RWPE1 (cell line): ENCODE data around the gene LRP4.

Experiments used
- CTCF ChIA-PET: fragments of 350-600 bp; sonication (Branson Sonifier 250); formaldehyde crosslinking; extraction: SDS; loops from one replicate; lab custom pipeline; 2021; lab: Yijun Ruan, JAX
- POLR2A ChIA-PET: fragments of 400-600 bp; formaldehyde crosslinking; extraction: SDS; loops from one replicate; lab custom pipeline; 2020; ENCODE audit warnings: antibody characterized with exemption; ENCODE audit not compliant: low non-redundant PET; lab: Yijun Ruan, JAX
- DNase-seq: peaks from one replicate; pipeline ENCODE4 v3.0.0; 2012; ENCODE audit warnings: low spot score
- H3K27ac ChIP-seq: fragments of 450-650 bp; 2 replicates; pipeline ENCODE4 v1.5.1; 2017
- CTCF ChIP-seq: fragments of 450-650 bp; conservative IDR thresholded peaks from 2 replicates; pipeline ENCODE4 v1.5.1; 2017; ENCODE audit warnings: low read depth, mild to moderate bottlenecking

Gene LRP4

GRCh38 chr11:46857666-46858065 lies 60.7 kb downstream of the LRP4 start:
- POLR2A ChIA-PET: no interaction called here
- DNase-seq: no peak
- H3K27ac ChIP-seq: no peak overlapping the region
- TF ChIP-seq CTCF: no peak
- CTCF ChIA-PET: interaction anchor here (0.5 to 0.7 kb wide), 2 partner anchors 16 to 88 kb away, joined by 3 to 4 read pairs; no protein-coding TSS in a partner anchor

- no peak overlapping the region for H3K27ac ChIP-seq
- DNase-seq: no peak
- ChIA-PET CTCF (no interaction called here), POLR2A (no interaction called here)
- TF ChIP-seq CTCF: no peak
These were observed 61.6 kb downstream of the LRP4 start for GRCh38 chr11:46856605-46857343.

GRCh38 chr11:46855863-46856262 lies 62.5 kb downstream of the LRP4 start:
- no peak overlapping the region for H3K27ac ChIP-seq
- DNase-seq: no peak
- CTCF ChIA-PET: interaction anchor here (0.7 kb wide), 1 partner anchor 14 kb away, joined by 3 read pairs; no protein-coding TSS in a partner anchor
- TF ChIP-seq CTCF: no peak
- POLR2A ChIA-PET: no interaction called here

GRCh38 chr11:46855167-46855566 lies 63.2 kb downstream of the LRP4 start:
- no peak for DNase-seq
- H3K27ac ChIP-seq: no peak overlapping the region
- POLR2A ChIA-PET: no interaction called here
- TF ChIP-seq CTCF: no peak
- CTCF ChIA-PET: interaction anchor here (0.7 kb wide), 1 partner anchor 15 kb away, joined by 3 read pairs; no protein-coding TSS in a partner anchor

GRCh38 chr11:46850829-46851380 lies 67.4 kb downstream of the LRP4 start:
- CTCF ChIA-PET: interaction anchor here (1.2 kb wide), 1 partner anchor 77 kb away, joined by 3 read pairs; no protein-coding TSS in a partner anchor

GRCh38 chr11:46849631-46850030 lies 68.7 kb downstream of the LRP4 start:
- no peak for TF ChIP-seq CTCF
- DNase-seq: peak; percentile 14
- POLR2A ChIA-PET: no interaction called here
- CTCF ChIA-PET: interaction anchor here (1.2 kb wide), 2 partner anchors 78 to 311 kb away, joined by 3 to 5 read pairs; no protein-coding TSS in a partner anchor
- H3K27ac ChIP-seq: no peak overlapping the region

More at GRCh38 chr11:46850829-46851380, 67.4 kb downstream of the LRP4 start:
- no peak for DNase-seq
- TF ChIP-seq CTCF: no peak
- no peak overlapping the region for H3K27ac ChIP-seq
- POLR2A ChIA-PET: no interaction called here
